H1 (cell line): Measurements from ENCODE around the gene WDR7. TPM values are rescaled to one million over a fixed set of nuclear protein-coding genes. Genes with fewer than 3 reads are reported as not detected.

Experiments used
- CBX5 ChIP-seq: fragments of 300-800, 300-1000 bp; sonication (generic); IDR thresholded peaks from 2 replicates; pipeline ENCODE4 v1.7.1; 2016; ENCODE audit warnings: antibody characterized with exemption, low read length, low read depth
- CHD2 ChIP-seq: IDR thresholded peaks from 2 replicates; pipeline ENCODE4 v1.6.1; 2012; ENCODE audit warnings: low read length, improper control_type of control experiment
- E2F6 ChIP-seq: IDR thresholded peaks from 2 replicates; pipeline ENCODE4 v1.6.1; 2012; ENCODE audit warnings: inconsistent platforms
- EGR1 ChIP-seq: IDR thresholded peaks from 2 replicates; pipeline ENCODE4 v1.6.1; 2011; ENCODE audit warnings: low read depth, low read length, borderline replicate concordance
- EZH2 ChIP-seq: fragments of 200-600 bp; sonication (generic); IDR thresholded peaks from 2 replicates; pipeline ENCODE4 v1.7.1; 2012; ENCODE audit warnings: low read depth, mild to moderate bottlenecking, moderate library complexity, low read length, inconsistent platforms; ENCODE audit not compliant: severe bottlenecking
- HDAC2 ChIP-seq, 2 experiments: fragments of 300-600 bp in 1 of 2; sonication (generic) in 1 of 2; IDR thresholded peaks; 2 replicates each; pipeline ENCODE4 v1.6.1; 2011 to 2012; ENCODE audit warnings: low read depth in 2 of 2, low read length in 2 of 2, mild to moderate bottlenecking in 2 of 2, moderate library complexity in 2 of 2, borderline replicate concordance in 1 of 2, inconsistent platforms in 1 of 2
- KDM1A ChIP-seq: fragments of 200-600, 300-600 bp; sonication (generic); IDR thresholded peaks from 2 replicates; pipeline ENCODE4 v1.7.1; 2016; ENCODE audit warnings: mild to moderate bottlenecking, low read length, borderline replicate concordance
- NRF1 ChIP-seq: IDR thresholded peaks from 2 replicates; pipeline ENCODE4 v1.6.1; 2011; ENCODE audit warnings: mild to moderate bottlenecking, low read depth, low read length, improper control_type of control experiment
- POLR2A ChIP-seq, 2 experiments: IDR thresholded peaks; 1 replicate in 1 of 2; 2 replicates in 1 of 2; pipeline ENCODE4 v1.6.1; 2011; ENCODE audit warnings: low read depth in 2 of 2, low read length in 2 of 2, mild to moderate bottlenecking in 2 of 2; ENCODE audit errors: control extremely low read depth in 1 of 2
- RBBP5 ChIP-seq: IDR thresholded peaks from 2 replicates; pipeline ENCODE4 v1.7.1; 2012; ENCODE audit warnings: low read depth, mild to moderate bottlenecking, inconsistent platforms, low read length, moderate library complexity, borderline replicate concordance
- RXRA ChIP-seq: IDR thresholded peaks from 2 replicates; pipeline ENCODE4 v1.6.1; 2011; ENCODE audit warnings: low read depth, mild to moderate bottlenecking, low read length, moderate library complexity; ENCODE audit not compliant: insufficient read depth
- SIN3A ChIP-seq, 2 experiments: IDR thresholded peaks in 1 of 2; conservative IDR thresholded peaks in 1 of 2; 2 replicates each; pipeline ENCODE4 v1.6.1; 2011 to 2012; ENCODE audit warnings: low read length in 2 of 2, improper control_type of control experiment in 1 of 2, low read depth in 1 of 2, mild to moderate bottlenecking in 1 of 2
- SIRT6 ChIP-seq: IDR thresholded peaks from one replicate; pipeline ENCODE4 v1.7.1; 2012; ENCODE audit warnings: low read length, inconsistent platforms
- SIX5 ChIP-seq: IDR thresholded peaks from 2 replicates; pipeline ENCODE4 v1.6.1; 2011; ENCODE audit warnings: mild to moderate bottlenecking, low read depth, low read length
- SUZ12 ChIP-seq: fragments of 200-600 bp; sonication (generic); IDR thresholded peaks from 2 replicates; pipeline ENCODE4 v1.6.1; 2012; ENCODE audit warnings: mild to moderate bottlenecking, inconsistent platforms, low read length, moderate library complexity, mixed read lengths
- TCF12 ChIP-seq: IDR thresholded peaks from 2 replicates; pipeline ENCODE4 v1.6.1; 2011; ENCODE audit warnings: low read depth, mild to moderate bottlenecking, low read length
- polyA plus RNA-seq, 7 experiments: library from polyadenylated mRNA; depleted of rRNA in 3 of 7; stranded (reverse) in 5 of 7; unstranded in 2 of 7; fragments of >200 nt in 5 of 7; fragments of 200-250 nt in 2 of 7; gene quantifications; 1 replicate in 5 of 7; 2 replicates in 1 of 7; 4 replicates in 1 of 7; pipeline versions ENCODE4 v1.2.1 to v1.2.3, GENCODE V29; 2011 to 2013; ENCODE audit warnings: missing spikeins in 2 of 7, mixed read lengths in 2 of 7
- total RNA-seq: library from RNA; stranded (reverse); fragmentation: NEBNext Ultra II Directional; extraction: Animal tissue kit (Norgen Biotek cat#: 25700); gene quantifications from 2 replicates; pipeline ENCODE4 v1.2.1, GENCODE V29; 2021
- TF ChIP-seq, protein P1 (sequence below): IDR thresholded peaks from 2 replicates; pipeline ENCODE4 v1.6.1; 2012; ENCODE audit warnings: low read length, inconsistent platforms
- TF ChIP-seq, protein P2 (sequence below): IDR thresholded peaks from 2 replicates; pipeline ENCODE4 v1.6.1; 2011; ENCODE audit warnings: low read length, improper control_type of control experiment

The WDR7 gene
- total and polyA plus RNA-seq, 2 of the 8 experiments (the other 6 are each of a cell fraction or from before 2014, with no cell fraction given) = 5.5 to 15.2 TPM

GRCh38 chr18:56986829-56987228 lies 335.7 kb downstream of the WDR7 start (continued):
- TF ChIP-seq, protein P1, sequence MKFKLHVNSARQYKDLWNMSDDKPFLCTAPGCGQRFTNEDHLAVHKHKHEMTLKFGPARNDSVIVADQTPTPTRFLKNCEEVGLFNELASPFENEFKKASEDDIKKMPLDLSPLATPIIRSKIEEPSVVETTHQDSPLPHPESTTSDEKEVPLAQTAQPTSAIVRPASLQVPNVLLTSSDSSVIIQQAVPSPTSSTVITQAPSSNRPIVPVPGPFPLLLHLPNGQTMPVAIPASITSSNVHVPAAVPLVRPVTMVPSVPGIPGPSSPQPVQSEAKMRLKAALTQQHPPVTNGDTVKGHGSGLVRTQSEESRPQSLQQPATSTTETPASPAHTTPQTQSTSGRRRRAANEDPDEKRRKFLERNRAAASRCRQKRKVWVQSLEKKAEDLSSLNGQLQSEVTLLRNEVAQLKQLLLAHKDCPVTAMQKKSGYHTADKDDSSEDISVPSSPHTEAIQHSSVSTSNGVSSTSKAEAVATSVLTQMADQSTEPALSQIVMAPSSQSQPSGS = peak; percentile 48; the same call in 1 of the 2 replicates
- TF ChIP-seq RBBP5 (no peak), CBX5 (no peak), HDAC2 (IDR thresholded peaks at IDR 0.05; ENCODE audit: borderline replicate concordance in 1 of 2, low read depth in 2 of 2, low read length in 2 of 2) (no peak), RXRA (no peak), NRF1 (no peak), EGR1 (no peak), SUZ12 (no peak), CHD2 (no peak), E2F6 (no peak), TCF12 (no peak), POLR2A (IDR thresholded peaks at IDR 0.05; ENCODE audit: control extremely low read depth in 1 of 2, low read depth in 2 of 2, low read length in 2 of 2) (no peak), KDM1A (no peak), EZH2 (no peak), SIX5 (no peak), SIN3A (conservative IDR thresholded peaks at IDR 0.05 in 1 of 2, IDR thresholded peaks at IDR 0.05 in 1 of 2; ENCODE audit: low read depth in 1 of 2, low read length in 2 of 2) (no peak), SIRT6 (no peak)
- TF ChIP-seq, protein P2, sequence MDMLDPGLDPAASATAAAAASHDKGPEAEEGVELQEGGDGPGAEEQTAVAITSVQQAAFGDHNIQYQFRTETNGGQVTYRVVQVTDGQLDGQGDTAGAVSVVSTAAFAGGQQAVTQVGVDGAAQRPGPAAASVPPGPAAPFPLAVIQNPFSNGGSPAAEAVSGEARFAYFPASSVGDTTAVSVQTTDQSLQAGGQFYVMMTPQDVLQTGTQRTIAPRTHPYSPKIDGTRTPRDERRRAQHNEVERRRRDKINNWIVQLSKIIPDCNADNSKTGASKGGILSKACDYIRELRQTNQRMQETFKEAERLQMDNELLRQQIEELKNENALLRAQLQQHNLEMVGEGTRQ = no peak
